Glutamatergic neuron (in vitro differentiated cells): ENCODE measurements around the gene EVPL. TPM values are rescaled to one million over a fixed set of nuclear protein-coding genes. Genes with fewer than 3 reads are reported as not detected.

Source experiments
- DNase-seq: peaks from one replicate; pipeline ENCODE4 v3.0.0; 2022
- H3K27ac Mint-ChIP-seq: one replicate; pipeline ENCODE4 v1.8.0; 2020; ENCODE audit warnings: mild to moderate bottlenecking, mixed read lengths, inconsistent platforms; ENCODE audit not compliant: unreplicated experiment
- H3K27me3 Mint-ChIP-seq: one replicate; pipeline ENCODE4 v1.8.0; 2020; ENCODE audit warnings: mild to moderate bottlenecking, moderate library complexity, mixed read lengths, inconsistent platforms; ENCODE audit not compliant: unreplicated experiment
- H3K36me3 Mint-ChIP-seq: one replicate; pipeline ENCODE4 v1.8.0; 2020; ENCODE audit warnings: mild to moderate bottlenecking, mixed read lengths, inconsistent platforms; ENCODE audit not compliant: unreplicated experiment
- H3K4me1 Mint-ChIP-seq: one replicate; pipeline ENCODE4 v1.8.0; 2020; ENCODE audit warnings: mild to moderate bottlenecking, low read depth, mixed read lengths, inconsistent platforms; ENCODE audit not compliant: unreplicated experiment
- H3K4me3 Mint-ChIP-seq: one replicate; pipeline ENCODE4 v1.8.0; 2020; ENCODE audit warnings: mild to moderate bottlenecking, mixed read lengths, inconsistent platforms; ENCODE audit not compliant: unreplicated experiment
- H3K9me3 Mint-ChIP-seq: one replicate; pipeline ENCODE4 v1.8.0; 2020; ENCODE audit warnings: mild to moderate bottlenecking, moderate library complexity, mixed read lengths, inconsistent platforms; ENCODE audit not compliant: unreplicated experiment
- total RNA-seq: library from RNA; stranded (reverse); fragmentation: NEBNext Ultra II Directional; extraction: Animal tissue kit (Norgen Biotek cat#: 25700); gene quantifications from one replicate; pipeline ENCODE4 v1.2.1, GENCODE V29; 2021; ENCODE audit not compliant: unreplicated experiment
- TF ChIP-seq, protein P1 (sequence below): fragments of 200-600 bp; sonication (generic); IDR thresholded peaks from one replicate; pipeline ENCODE4 v1.5.0; 2021; ENCODE audit not compliant: partially characterized antibody, unreplicated experiment

The EVPL gene
- total RNA-seq, 1 donor from 2014 or later: not detected

DNA sequence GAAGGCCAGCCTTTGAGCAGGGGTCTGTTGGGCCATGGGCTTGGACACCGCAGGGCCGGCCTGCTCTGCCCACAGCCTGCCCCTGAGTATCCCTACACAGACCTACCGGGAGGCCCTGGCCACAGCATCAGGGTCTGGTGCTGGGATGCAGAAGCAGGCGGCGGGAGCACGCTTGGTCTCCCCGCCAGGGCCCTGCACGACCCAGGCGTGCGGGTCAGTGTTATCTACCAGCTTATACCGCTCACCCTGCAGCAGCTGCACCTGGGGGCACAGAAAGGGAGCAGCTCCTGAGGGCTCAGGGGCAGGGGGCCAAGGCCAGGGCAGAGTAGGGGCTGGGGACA, 8.8 kb downstream of the EVPL start:
- H3K36me3 Mint-ChIP-seq: no peaks in the 10 kb centered on the region
- TF ChIP-seq, protein P1, sequence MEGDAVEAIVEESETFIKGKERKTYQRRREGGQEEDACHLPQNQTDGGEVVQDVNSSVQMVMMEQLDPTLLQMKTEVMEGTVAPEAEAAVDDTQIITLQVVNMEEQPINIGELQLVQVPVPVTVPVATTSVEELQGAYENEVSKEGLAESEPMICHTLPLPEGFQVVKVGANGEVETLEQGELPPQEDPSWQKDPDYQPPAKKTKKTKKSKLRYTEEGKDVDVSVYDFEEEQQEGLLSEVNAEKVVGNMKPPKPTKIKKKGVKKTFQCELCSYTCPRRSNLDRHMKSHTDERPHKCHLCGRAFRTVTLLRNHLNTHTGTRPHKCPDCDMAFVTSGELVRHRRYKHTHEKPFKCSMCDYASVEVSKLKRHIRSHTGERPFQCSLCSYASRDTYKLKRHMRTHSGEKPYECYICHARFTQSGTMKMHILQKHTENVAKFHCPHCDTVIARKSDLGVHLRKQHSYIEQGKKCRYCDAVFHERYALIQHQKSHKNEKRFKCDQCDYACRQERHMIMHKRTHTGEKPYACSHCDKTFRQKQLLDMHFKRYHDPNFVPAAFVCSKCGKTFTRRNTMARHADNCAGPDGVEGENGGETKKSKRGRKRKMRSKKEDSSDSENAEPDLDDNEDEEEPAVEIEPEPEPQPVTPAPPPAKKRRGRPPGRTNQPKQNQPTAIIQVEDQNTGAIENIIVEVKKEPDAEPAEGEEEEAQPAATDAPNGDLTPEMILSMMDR: no peak
- H3K27ac Mint-ChIP-seq: no peak overlapping the region
- peaks cover 7% of the 10 kb centered on the region for H3K27me3 Mint-ChIP-seq
- H3K4me3 Mint-ChIP-seq: no peak overlapping the region
- no peak for DNase-seq
- H3K9me3 Mint-ChIP-seq: peaks cover 4% of the 10 kb centered on the region
- H3K4me1 Mint-ChIP-seq: no peaks in the 10 kb centered on the region

DNA sequence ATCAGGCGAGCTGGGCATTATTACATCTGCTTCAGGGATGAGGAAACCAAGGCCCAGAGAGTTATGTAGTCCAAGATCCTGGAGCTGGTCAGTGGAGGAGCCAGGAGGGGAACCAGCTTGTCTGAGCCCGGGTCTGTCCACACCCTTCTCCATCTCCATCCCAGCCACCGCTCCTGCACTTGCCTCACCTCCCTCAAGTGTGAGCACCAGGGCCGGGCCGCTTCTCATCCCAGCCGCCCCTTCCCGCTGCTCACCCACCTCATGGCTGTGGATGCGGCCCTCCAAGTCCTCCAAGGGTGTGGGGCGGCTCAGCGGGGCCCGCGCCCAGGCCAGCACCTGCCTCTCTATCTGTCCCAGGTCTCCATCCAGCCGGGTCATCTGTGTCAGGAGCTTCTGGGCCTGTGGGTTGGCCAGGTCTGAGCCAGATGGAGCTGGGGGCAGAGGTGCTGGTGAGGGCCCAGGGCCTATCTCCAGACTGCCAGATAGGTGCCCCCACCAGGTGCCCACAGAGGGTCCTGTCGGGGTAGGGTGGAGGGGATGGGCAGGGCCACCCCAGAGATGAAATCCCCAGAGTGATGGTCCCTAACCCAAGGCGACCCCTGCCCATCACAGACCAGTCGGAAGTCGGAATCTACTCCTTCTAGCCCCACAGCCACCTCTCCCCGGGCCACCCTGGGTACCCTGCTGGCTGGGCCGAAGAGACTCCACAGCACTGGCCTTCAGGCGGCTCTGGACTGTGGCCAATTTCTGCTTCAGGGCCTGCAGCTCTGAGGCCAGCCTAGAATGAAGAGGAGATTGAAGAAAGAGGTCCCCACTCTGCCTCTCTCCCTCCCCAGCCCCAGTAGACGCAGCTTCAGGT, 9.4 kb downstream of the EVPL start:
- Mint-ChIP-seq H3K4me1 (no peaks in the 10 kb centered on the region), H3K27me3 (peaks cover 4% of the 10 kb centered on the region), H3K4me3 (no peak overlapping the region), H3K9me3 (peaks cover 4% of the 10 kb centered on the region), H3K36me3 (no peaks in the 10 kb centered on the region), H3K27ac (no peak overlapping the region)
- TF ChIP-seq, protein P1: no peak
- no peak for DNase-seq

DNA sequence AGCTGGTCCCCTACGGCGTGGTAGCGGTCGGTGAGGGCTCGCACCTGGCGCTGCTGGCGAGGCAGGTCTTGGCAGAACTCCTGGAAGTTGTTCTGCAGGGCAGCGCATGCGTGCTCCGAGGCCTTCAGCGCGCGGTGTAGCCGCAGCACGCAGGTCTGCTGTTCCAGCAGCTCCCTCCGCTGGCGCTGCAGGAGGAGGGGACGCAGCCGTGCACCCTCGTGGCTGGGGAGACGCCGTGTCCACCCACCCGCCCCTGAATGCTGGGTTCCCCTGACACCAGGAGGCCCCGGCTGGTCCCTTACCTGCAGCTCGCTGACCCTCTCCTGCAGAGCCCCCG, 12.2 kb downstream of the EVPL start:
- no peaks in the 10 kb centered on the region for H3K4me1 Mint-ChIP-seq
- no peak overlapping the region for H3K27ac Mint-ChIP-seq
- H3K36me3 Mint-ChIP-seq: peaks cover 1% of the 10 kb centered on the region
- no peak overlapping the region for H3K4me3 Mint-ChIP-seq
- peaks cover 4% of the 10 kb centered on the region for H3K9me3 Mint-ChIP-seq
- peaks cover 4% of the 10 kb centered on the region for H3K27me3 Mint-ChIP-seq
- TF ChIP-seq, protein P1: no peak
- no peak for DNase-seq

DNA sequence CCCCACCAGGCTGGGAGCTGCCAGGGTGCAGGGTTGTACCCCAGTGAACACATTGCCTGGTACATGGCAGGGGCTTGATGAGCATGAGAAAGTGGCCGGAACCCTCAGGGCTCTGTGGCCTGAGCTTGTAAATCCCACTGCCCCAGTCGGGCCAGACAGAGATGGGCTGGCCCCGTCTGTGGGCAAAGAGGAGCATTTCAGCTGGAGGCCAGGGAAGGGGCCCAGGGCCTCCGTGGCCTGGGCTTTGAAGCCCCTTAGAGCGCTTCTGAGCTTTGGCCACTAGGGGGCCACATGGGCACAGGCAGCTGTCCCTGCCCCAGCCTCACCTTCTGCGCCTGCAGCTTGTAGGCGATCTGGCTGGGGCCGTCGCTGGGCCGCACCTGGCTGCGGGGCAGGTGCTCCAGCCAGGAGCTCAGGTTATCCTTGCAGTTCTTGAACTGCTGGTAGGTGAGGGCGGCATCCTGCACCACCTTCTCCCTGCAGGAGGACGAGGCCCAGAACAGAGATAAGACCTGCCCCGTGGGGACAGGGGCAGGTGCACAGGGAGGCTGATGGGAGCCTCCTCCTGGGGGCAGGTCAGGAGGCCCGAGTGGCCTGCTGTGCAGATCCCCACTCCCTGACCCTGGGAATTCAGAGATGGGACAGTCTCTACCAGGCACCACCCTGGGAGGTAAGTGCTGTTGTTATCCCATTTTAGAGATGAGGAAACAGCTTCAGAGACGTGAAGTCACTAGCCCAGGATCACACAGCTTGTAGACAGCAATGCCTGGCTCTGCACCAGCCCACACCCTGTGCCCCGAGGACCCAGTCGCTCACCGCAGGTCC, 12.8 kb downstream of the EVPL start:
- H3K27me3 Mint-ChIP-seq: peaks cover 8% of the 10 kb centered on the region
- H3K27ac Mint-ChIP-seq: no peak overlapping the region
- peak; percentile 86 for DNase-seq
- H3K4me1 Mint-ChIP-seq: no peaks in the 10 kb centered on the region
- H3K9me3 Mint-ChIP-seq: peaks cover 6% of the 10 kb centered on the region
- H3K36me3 Mint-ChIP-seq: peaks cover 7% of the 10 kb centered on the region
- TF ChIP-seq, protein P1: peak; percentile 99
- no peak overlapping the region for H3K4me3 Mint-ChIP-seq
